Psoas muscle (tissue), 8 donors: ENCODE results near the gene GLTP. TPM values are rescaled to one million over a fixed set of nuclear protein-coding genes. Genes with fewer than 3 reads are reported as not detected.
A peak's percentile ranks its signal among the peaks of the same experiment; 100 is the strongest.

Source experiments
- ATAC-seq, 4 donors: fragments of 200-7000 bp; cut with Tn5 transposase; one replicate each; pipeline ENCODE4 v1.9.1; 2020; ENCODE audit warnings: moderate library complexity in 3 of 4, mild to moderate bottlenecking in 2 of 4
- DNase-seq, 2 donors: peaks; one replicate each; pipeline ENCODE4 v3.0.0-alpha.2; 2020
- H3K27ac ChIP-seq: fragments of 200-600 bp; one replicate; pipeline ENCODE4 v1.8.0; 2022
- H3K27me3 ChIP-seq, 3 donors: fragments of 200-600 bp in 1 of 3; one replicate each; pipeline versions ENCODE4 v1.6.1 to v1.8.0; 2013 to 2022; ENCODE audit warnings: low read length in 2 of 3, mild to moderate bottlenecking in 2 of 3, moderate library complexity in 1 of 3; ENCODE audit not compliant: insufficient read depth in 3 of 3
- H3K36me3 ChIP-seq, 2 donors: fragments of 200-600 bp in 1 of 2; one replicate each; pipeline versions ENCODE4 v1.6.1 to v1.8.0; 2013 to 2022; ENCODE audit warnings: low read depth in 1 of 2, mild to moderate bottlenecking in 1 of 2, moderate library complexity in 1 of 2; ENCODE audit not compliant: insufficient read depth in 1 of 2
- H3K4me1 ChIP-seq: fragments of 200-600 bp; one replicate; pipeline ENCODE4 v1.8.0; 2022
- H3K4me3 ChIP-seq: fragments of 200-600 bp; one replicate; pipeline ENCODE4 v1.8.0; 2022; ENCODE audit warnings: mild to moderate bottlenecking
- H3K9me3 ChIP-seq: fragments of 200-600 bp; one replicate; pipeline ENCODE4 v1.8.0; 2022
- CTCF ChIP-seq: fragments of 200-600 bp; IDR thresholded peaks from one replicate; pipeline ENCODE4 v1.8.0; 2022; ENCODE audit warnings: antibody characterized with exemption
- WGBS, 3 donors: extraction: QIAGEN DNeasy Blood & Tissue Kit; methylation state at CpG; one replicate each; pipeline versions ENCODE4 v1.1.6 to v1.1.7; 2013; 5-methylcytosine and 5-hydroxymethylcytosine counted together
- intact Hi-C, 2 donors: fragments of 100-400 bp; cut with DNase I; formaldehyde crosslinking; loops; one replicate each; pipeline versions ENCODE4 v1.11.0 to v1.14.2; 2022
- polyA plus RNA-seq, 3 donors: library from polyadenylated mRNA; stranded (reverse); fragments of 200-250 nt; gene quantifications; one replicate each; pipeline ENCODE4 v1.2.3, GENCODE V29; 2013
- total RNA-seq, 4 donors: library from RNA; stranded (reverse); fragmentation: NEBNext Ultra II Directional in 2 of 4; extraction: Animal tissue kit (Norgen Biotek cat#: 25700) in 2 of 4; gene quantifications; one replicate each; pipeline versions ENCODE4 v1.2.1 to v1.2.4, GENCODE V29; 2021 to 2023
- donor health status: healthy with polysubstance abuse.
- donor health status: DM: no; HTN: no; CAD: no; lungs with moderate emphysema.
- donor health status: Bipolar disorder and iron deficiency.
- donor health status: healthy.
- donor health status: DM: yes; HTN: yes; CAD: no.
- donor health status: DM: no; HTN: no; CAD: no.
- donor health status: DM: no; HTN: no; CAD: no.
- donor health status: DM: yes; HTN: yes; CAD: no.

Gene GLTP
- total and polyA plus RNA-seq, 7 donors, result 12.1 to 23.3 (median 16.9) TPM

DNA sequence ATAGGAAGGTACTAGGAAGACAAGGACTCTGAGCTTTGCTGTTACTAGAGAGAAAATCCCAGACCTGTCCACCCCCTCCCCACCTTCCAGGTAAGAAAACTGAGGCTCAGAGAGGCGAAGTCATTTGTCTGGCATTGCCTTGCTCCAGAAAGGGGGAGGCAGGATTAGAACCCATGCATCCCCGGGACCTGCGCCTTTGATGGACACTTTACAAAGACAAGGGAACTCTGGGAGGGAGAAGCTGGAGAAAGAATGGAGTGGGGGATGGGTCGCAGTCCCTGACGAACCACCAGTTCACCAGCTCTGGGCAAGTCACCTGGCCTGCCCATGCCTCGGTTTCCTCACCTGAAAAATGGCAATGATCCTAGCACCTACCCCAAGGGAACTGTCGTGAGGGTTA, 57.9 kb downstream of the GLTP start:
- DNase-seq, result no peak
- intact Hi-C loops, result no loop called here
- Histone ChIP-seq H3K4me3 (no peak overlapping the region), H3K36me3 (no peaks in the 10 kb centered on the region), H3K27ac (no peak overlapping the region), H3K4me1 (no peaks in the 10 kb centered on the region), H3K9me3 (no peaks in the 10 kb centered on the region), H3K27me3 (no peaks in the 10 kb centered on the region)
- ATAC-seq, result peak in 1 of 4 donors; percentile 20
- WGBS, 3 donors, result 58 to 67% (median 60%) methylated on average over 7 of the region's 7 CpGs
- TF ChIP-seq CTCF, result no peak

- Histone ChIP-seq H3K4me3 (no peak overlapping the region), H3K27ac (no peak overlapping the region), H3K27me3 (no peaks in the 10 kb centered on the region), H3K4me1 (no peaks in the 10 kb centered on the region), H3K9me3 (no peaks in the 10 kb centered on the region), H3K36me3 (no peaks in the 10 kb centered on the region)
- ATAC-seq (no peak), DNase-seq (no peak)
- intact Hi-C loops, result no loop called here
- no peak for TF ChIP-seq CTCF
These were observed 58.4 kb downstream of the GLTP start for GRCh38 chr12:109821968-109822367.

GRCh38 chr12:109820816-109821381, 59.4 kb downstream of the GLTP start:
- H3K27me3 ChIP-seq, result peaks cover 0 to 4% (median 0%) of the 10 kb centered on the region in 3 donors
- no peak for DNase-seq
- intact Hi-C loops, result no loop called here
- H3K4me1 ChIP-seq, result no peaks in the 10 kb centered on the region
- no peak for TF ChIP-seq CTCF
- no peak overlapping the region for H3K27ac ChIP-seq
- ATAC-seq, result no peak
- no peaks in the 10 kb centered on the region for H3K36me3 ChIP-seq
- WGBS, 3 donors, result 58 to 63% (median 63%) methylated on average over 16 of the region's 16 CpGs
- H3K4me3 ChIP-seq, result no peak overlapping the region
- H3K9me3 ChIP-seq, result no peaks in the 10 kb centered on the region

DNA sequence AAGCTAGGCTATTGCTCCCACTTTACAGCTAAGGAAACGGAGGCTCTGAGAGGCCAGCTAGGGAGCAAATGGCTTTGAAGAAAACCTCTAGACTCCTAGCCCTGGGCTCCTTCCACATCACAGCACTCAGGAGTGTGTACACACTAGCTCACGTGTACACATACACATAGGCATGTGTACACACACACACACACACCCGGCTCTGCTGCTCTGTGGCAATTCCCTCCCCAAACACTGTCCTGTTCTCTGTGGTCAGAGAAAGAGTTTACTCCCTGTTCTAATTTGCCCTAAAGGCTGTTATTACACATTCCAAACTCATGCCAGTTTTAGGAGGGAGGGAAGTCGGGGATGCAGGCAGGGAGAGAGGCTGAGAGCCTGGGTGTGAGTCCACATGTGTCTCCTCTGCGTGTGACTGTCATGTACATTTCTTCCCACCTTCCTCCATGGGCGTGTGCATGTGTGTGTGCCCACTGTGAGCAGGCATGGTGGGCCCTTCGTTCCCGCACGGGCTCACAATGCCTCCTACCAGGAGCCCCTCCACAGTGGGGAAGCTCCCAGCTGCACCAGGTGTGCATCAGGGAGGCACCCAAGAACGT, 61.3 kb downstream of the GLTP start:
- H3K27me3 ChIP-seq, result peaks cover 0 to 8% (median 0%) of the 10 kb centered on the region in 3 donors
- H3K36me3 ChIP-seq, result no peaks in the 10 kb centered on the region
- intact Hi-C loops, result no loop called here
- H3K27ac ChIP-seq, result no peak overlapping the region
- H3K9me3 ChIP-seq, result no peaks in the 10 kb centered on the region
- H3K4me1 ChIP-seq, result no peaks in the 10 kb centered on the region
- no peak overlapping the region for H3K4me3 ChIP-seq
- 44 to 50% (median 47%) methylated on average over 10 of the region's 10 CpGs for WGBS, 3 donors
- ATAC-seq (no peak), DNase-seq (no peak)
- no peak for TF ChIP-seq CTCF

DNA sequence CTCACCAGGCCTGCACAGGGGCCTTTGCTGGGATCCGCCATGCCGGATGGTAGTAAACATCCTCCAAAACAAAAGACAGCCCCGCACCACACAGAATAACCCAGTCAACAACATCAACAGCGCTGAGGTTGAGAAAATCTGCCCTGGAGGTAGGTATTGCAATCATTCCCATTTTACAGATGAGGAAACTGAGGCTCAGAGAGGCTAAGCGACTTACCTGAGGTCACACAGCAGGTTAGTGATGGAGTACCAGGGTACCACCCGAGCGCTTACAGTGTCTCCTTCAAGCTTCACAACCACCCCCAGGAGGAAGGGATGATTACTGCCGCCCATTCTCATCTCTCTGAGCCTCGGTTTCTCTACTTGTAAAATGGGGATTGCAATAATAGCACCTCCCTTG, 62.1 kb downstream of the GLTP start:
- no peak for DNase-seq
- Histone ChIP-seq H3K36me3 (no peaks in the 10 kb centered on the region), H3K4me3 (no peak overlapping the region), H3K27me3 (peaks cover 0 to 15% (median 0%) of the 10 kb centered on the region in 3 donors), H3K4me1 (no peaks in the 10 kb centered on the region), H3K9me3 (no peaks in the 10 kb centered on the region), H3K27ac (no peak overlapping the region)
- TF ChIP-seq CTCF, result no peak
- WGBS, 3 donors, result 92 to 93% (median 92%) methylated on average over 9 of the region's 9 CpGs
- no peak for ATAC-seq
- intact Hi-C loops, result no loop called here
